SHP77 (cell line): Measurements from ENCODE around the gene KLHL7.

Experiments
- DNase-seq, 2 experiments: peaks; one replicate each; lab custom pipeline; 2025; lab: John Stamatoyannopoulos, UW

The KLHL7 gene, protein sequence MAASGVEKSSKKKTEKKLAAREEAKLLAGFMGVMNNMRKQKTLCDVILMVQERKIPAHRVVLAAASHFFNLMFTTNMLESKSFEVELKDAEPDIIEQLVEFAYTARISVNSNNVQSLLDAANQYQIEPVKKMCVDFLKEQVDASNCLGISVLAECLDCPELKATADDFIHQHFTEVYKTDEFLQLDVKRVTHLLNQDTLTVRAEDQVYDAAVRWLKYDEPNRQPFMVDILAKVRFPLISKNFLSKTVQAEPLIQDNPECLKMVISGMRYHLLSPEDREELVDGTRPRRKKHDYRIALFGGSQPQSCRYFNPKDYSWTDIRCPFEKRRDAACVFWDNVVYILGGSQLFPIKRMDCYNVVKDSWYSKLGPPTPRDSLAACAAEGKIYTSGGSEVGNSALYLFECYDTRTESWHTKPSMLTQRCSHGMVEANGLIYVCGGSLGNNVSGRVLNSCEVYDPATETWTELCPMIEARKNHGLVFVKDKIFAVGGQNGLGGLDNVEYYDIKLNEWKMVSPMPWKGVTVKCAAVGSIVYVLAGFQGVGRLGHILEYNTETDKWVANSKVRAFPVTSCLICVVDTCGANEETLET

DNA sequence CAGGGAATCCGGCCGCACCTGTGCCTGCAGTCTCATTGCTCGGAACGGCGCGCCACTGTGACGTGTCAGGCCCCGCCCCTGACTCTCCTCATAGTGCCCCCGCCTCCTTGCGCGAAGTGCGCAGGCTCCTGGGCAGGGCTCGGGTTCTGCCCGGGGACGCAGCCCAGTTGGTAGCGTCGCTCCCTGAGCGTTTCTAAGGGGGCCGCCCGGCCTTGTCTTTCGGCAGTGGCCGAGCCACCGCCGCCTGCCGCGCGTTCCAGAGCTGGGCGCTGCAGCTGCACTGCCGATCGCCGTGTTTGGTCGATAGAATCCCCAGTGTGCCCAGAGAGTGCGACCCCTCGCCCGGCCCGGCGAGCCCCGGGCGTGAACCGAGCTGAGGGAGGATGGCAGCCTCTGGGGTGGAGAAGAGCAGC is at the start of gene KLHL7:
Gene KLHL7 (plus strand): TSS at position 142 of the 413 bp plus-strand sequence. CDS start 242 bp downstream, at position 384.
- peak; percentile 95 to 97 for DNase-seq

DNA sequence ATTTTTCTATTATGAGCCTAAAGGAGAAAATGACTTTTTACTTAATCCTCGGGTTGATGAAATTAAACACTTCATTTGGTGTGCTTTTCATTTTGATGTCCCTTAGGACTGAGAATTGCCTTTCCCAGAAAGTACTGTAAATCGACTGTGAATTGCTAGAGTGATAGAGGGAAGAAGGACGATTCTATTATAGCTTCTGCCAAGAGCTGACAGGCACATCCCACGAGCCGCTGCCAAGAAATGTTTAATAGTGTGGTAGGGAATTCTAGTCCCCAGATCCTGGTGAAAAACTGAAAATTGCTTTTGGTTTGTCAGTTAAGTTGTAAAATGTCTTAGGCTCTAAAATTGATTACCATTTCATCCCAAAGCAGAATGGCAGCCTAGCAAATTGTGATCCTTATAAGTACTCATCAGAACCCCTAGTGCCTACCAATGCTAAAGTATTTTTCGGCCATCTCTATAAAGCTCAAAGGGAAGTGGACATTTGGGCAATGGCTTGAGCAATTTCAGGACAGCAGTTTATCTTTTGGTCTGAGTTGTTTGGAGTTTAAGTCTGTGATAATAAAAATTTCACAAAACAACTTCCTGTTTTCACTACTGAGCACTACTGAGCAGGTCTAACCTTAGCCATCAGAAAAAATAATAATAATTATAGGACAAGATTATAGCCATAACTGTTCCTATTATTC is 47.0 kb upstream of the KLHL7 start:
- DNase-seq, result no peak

DNA sequence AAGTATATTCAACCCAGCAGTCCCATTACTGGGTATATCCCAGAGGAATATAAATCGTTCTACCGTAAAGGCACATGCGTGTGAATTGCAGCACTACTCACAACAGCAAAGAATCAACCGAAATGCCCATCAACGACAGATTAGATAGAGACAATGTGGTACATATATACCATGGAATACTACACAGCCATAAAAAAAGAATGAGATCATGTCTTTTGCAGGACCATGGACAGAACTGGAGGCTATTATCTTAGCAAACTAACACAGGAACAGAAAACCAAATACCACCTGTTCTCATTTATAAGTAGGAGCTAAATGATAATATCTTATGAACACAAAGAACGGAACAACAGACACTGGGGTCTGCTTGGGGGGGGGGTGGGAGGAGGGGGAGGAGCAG is 44.3 kb upstream of the KLHL7 start:
- no peak for DNase-seq

GRCh38 chr7:23062452-23062851 is 43.1 kb upstream of the KLHL7 start:
- DNase-seq, result no peak

DNA sequence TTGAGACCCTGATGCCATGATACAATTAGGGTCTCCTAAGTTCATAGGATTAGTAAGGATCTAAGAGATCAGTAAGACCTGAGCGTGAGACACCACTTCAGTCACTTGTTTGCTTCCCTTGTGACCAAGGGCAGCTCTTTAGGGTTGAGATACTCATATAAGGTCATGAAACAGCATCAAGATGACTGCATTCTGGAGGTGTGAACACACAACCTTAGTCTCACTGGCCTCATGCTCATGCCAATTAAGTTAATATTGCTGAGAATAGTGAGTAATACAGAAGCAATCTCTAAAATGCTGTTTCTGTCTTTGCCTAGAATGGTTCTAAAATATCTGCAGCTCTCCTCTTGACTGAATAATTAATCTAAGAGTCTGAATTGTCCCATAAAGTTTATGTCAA is 39.6 kb upstream of the KLHL7 start:
- DNase-seq, result no peak

DNA sequence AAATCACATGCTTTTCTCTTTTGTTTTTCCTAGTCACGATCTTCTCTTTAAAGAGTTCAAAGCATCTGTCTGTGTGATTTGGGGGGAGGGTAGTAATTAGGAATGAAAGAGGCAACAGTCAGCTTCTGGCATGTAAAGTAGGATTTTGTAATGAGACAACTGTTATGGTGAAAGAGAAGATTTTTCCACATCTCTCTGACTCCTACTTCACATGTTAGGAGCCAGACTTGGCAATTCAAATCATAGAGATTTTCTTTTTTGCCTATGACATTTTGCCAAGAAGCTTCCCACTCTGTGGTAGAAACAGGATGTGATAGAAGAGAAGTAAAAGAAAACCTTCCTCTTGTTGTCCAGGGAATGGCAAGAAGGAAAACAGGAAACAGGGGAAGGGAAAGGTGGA is 38.3 kb upstream of the KLHL7 start:
- DNase-seq, result no peak

DNA sequence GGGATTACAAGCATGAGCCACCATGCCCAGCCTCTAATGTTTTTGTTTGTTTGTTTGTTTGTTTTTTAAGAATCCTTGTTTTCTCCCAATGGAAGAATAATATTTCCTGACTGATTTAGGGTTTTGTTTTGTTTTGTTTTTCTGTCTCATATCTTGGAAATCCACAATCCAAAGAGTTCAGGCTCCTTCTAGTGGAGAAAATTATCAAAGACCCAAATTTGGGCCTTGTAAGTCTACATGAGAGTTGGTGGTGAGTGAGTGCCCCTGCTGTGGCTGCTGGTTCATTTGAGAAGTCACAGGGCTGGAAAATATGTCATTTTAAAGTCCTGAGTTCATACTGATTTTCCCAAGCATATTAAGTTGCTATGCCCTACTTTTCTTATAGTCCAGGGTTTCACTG is 33.5 kb upstream of the KLHL7 start:
- no peak for DNase-seq

DNA sequence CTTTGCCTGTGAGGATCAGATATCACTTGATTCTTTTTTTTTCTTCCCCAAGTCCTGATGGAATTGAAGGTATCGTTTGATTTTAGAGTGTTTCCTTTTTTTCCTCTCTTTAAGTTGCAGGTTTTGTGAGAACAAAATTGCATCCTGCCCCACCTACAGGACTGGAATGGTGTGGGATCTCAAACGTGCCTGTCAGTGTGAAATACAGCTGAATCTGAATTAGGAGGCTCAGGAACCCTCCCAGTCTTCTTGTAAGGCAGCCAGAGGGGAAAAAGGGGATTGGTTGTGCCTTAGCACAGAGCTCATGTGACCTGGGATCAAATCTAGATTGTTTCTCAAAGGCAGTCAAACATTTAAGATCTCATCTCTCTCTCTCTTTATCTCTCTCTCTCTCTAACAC is 32.7 kb upstream of the KLHL7 start:
- DNase-seq, result no peak

- no peak for DNase-seq
Observed at GRCh38 chr7:23074443-23075261, 30.9 kb upstream of the KLHL7 start.

DNA sequence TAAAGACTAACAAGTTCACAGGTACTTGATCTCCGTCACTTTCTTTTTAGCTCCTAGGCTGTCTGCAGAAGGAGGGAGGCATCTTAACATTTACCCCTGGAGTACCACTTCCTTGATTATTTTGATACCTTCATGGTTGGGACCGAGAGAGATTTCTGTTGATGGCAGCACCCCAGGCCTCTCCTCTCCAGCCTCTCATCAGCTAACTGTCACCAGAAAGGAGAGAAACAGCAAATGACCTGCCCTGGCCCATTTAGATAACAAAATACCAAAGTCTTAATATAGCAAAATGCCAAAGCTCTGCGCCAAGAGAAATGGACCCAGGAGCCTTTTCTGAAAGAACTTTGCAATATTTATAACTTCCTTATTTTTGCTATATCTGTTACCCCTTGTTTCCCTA is 30.0 kb upstream of the KLHL7 start:
- DNase-seq, result no peak

- no peak for DNase-seq
Observed at GRCh38 chr7:23076772-23077171, 28.8 kb upstream of the KLHL7 start.

GRCh38 chr7:23093111-23093510 is 12.5 kb upstream of the KLHL7 start:
- DNase-seq, result no peak

GRCh38 chr7:23093546-23093945 is 12.0 kb upstream of the KLHL7 start:
- no peak for DNase-seq

DNA sequence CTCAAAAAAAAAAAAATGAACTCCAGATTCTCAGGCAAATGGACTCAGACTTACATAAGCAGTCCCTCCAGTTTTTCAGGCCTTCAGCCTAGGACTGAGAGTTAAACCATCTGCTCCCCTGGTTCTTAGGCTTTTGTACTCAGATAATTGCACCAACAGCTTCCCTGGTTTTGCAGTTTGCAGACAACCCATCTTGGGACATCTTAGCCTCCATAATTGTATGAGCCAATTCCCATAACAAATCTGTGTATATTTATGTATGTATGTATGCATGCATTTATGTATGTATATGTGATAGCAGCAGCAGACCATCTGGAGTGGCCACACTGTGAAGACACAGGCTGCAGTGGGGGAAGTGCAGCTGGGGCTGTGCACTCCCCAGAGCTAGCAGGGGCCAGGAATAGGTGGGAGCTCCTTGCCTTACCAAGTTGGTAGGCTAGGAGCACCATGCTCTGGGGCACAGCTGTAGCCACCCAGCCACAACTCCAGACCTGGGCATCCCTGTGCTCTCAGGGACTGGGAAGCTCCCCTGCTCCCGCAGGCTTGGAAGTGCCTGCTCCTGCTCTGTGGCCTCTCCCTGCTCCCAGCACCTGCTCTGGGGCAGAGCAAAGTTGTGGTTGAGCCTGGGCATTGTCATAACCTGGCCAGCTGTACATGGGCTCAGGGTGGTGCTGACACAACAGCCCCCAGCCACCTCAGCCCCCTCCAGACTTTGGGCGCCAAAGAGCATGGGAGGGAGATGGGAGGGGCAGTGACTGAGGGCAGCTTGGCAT is 8.9 kb upstream of the KLHL7 start:
- no peak for DNase-seq

- no peak for DNase-seq
Observed at GRCh38 chr7:23098029-23098428, 7.6 kb upstream of the KLHL7 start.

DNA sequence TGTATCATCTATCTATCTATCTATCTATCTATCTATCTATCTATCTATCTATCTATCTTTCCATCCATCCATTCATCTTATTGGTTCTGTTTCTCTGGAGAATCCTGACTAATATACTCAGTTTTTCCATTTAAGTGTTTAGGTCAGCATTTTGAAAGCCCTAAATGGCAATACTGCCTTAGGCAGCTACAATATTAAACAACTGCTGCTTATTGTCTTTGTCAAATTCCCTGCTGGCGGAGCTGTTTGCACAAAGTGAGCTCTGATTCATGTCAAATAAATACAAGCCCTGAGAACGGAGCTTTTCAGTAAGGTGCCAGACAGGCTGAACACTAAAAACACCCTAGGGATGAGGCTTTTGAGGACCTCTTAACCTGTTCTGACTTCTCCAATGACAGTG is 7.1 kb upstream of the KLHL7 start:
- no peak for DNase-seq

DNA sequence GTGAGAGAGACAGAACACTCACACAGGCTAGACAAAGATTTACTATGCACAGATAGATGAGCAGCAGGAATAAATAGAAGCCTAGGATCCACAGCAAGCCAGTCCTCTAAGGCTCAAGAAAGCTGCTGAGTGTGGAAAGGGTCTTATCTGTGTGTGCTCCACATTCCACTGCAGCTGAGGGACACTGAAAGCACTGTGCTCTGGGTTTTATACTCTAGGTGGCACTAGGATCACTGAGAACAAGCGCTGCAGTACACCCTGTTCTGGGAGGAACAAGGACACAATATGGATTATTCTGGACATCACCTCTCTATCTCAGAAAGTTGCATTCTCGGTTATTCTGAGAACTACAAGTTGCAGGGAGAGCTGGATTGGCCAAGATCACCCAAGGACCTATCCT is 4.9 kb upstream of the KLHL7 start:
- DNase-seq, result peak; percentile 3 to 23

GRCh38 chr7:23105086-23105643 is 420 bp upstream of the KLHL7 start:
- no peak for DNase-seq

- peak; percentile 43 to 79 for DNase-seq
Observed at GRCh38 chr7:23106057-23106822, 655 bp downstream of the KLHL7 start.
